SH-SY5Y (cell line): ENCODE results near the gene COMMD2.

ENCODE experiments used
- GATA2 ChIP-seq: IDR thresholded peaks from 2 replicates; pipeline ENCODE4 v1.6.1; 2011; ENCODE audit warnings: mild to moderate bottlenecking, low read depth, low read length
- GATA3 ChIP-seq: IDR thresholded peaks from 2 replicates; pipeline ENCODE4 v1.6.1; 2011; ENCODE audit warnings: low read depth, mild to moderate bottlenecking, low read length, moderate library complexity

The COMMD2 gene

DNA sequence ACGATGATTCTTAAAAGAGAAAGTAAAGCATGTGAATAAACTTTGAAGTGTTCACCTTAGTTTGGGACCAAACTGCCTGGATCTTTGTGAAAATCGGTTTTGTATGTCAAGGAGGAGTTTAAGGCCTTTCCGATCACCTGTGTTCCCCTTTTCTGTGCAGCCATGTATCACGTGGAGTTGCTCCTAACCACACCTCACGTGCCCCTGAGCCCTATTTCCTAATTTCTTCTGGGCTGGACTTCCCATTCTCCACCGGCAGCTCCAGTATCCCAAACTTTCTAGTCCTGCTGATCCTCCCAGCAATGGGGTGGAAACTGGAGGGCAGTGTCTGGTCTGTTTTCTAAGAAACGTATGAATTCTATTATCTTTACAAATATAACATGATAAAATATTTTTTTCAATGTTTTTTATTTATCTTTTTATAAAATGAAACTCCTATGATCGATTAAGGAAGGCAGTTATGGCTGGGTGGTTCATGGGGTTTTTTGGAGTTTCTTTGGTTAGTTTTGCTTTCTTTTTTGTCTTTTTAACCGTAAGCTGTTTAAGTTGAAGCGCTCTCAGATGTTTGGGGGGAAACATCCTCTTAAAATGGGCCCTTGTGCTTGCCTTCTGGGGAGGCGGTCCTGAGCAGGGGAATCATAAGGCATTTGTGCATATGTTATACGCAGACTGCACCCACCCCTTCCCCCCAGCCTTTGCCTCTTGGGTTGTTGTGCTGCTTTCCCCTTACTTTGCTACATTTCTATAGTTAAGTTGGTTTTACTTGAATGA, 50.9 kb downstream of the COMMD2 start:
- no peak for TF ChIP-seq GATA2
- TF ChIP-seq GATA3: no peak
